GM12878 (cell line): ENCODE data around the gene ZBTB22. TPM values are rescaled to one million over a fixed set of nuclear protein-coding genes. Genes with fewer than 3 reads are reported as not detected.

Experiments
- ASH2L ChIP-seq: fragments of 300-600, 200-600 bp; sonication (generic); IDR thresholded peaks from 2 replicates; pipeline ENCODE4 v1.6.1; 2017; ENCODE audit warnings: low read depth, mild to moderate bottlenecking, borderline replicate concordance
- ATF2 ChIP-seq: IDR thresholded peaks from 2 replicates; pipeline ENCODE4 v1.6.1; 2012; ENCODE audit warnings: low read length, inconsistent platforms
- BACH1 ChIP-seq: fragments of 450-650 bp; IDR thresholded peaks from 2 replicates; pipeline ENCODE4 v1.6.1; 2017; ENCODE audit warnings: mild to moderate bottlenecking, borderline replicate concordance
- BCL11A ChIP-seq: IDR thresholded peaks from 2 replicates; pipeline ENCODE4 v1.6.1; 2011; ENCODE audit warnings: low read depth, low read length
- BCL3 ChIP-seq: IDR thresholded peaks from 2 replicates; pipeline ENCODE4 v1.6.1; 2011; ENCODE audit warnings: borderline replicate concordance, low read depth, mild to moderate bottlenecking, moderate library complexity, low read length; ENCODE audit not compliant: insufficient read depth, poor library complexity, severe bottlenecking
- BMI1 ChIP-seq: fragments of 450-650 bp; IDR thresholded peaks from 2 replicates; pipeline ENCODE4 v1.6.1; 2016; ENCODE audit warnings: mild to moderate bottlenecking, moderate library complexity, borderline replicate concordance
- CEBPB ChIP-seq, 2 experiments: fragments of 150-350 bp in 1 of 2; IDR thresholded peaks; 2 replicates each; pipeline ENCODE4 v1.6.1; 2012 to 2014; ENCODE audit warnings: low read depth in 2 of 2, low read length in 2 of 2, borderline replicate concordance in 1 of 2, inconsistent platforms in 1 of 2
- FOXK2 ChIP-seq: fragments of 450-650 bp; IDR thresholded peaks from 2 replicates; pipeline ENCODE4 v1.6.1; 2017; ENCODE audit warnings: mild to moderate bottlenecking, moderate library complexity
- NFIC ChIP-seq: IDR thresholded peaks from 2 replicates; pipeline ENCODE4 v1.6.1; 2012; ENCODE audit warnings: low read depth, mild to moderate bottlenecking, inconsistent platforms, low read length, moderate library complexity
- NFYB ChIP-seq: IDR thresholded peaks from 2 replicates; pipeline ENCODE4 v1.6.1; 2011; ENCODE audit warnings: low read depth, mild to moderate bottlenecking, low read length, improper control_type of control experiment, moderate library complexity; ENCODE audit not compliant: insufficient read depth
- SIN3A ChIP-seq: IDR thresholded peaks from 2 replicates; pipeline ENCODE4 v1.6.1; 2012; ENCODE audit warnings: low read depth, low read length, improper control_type of control experiment
- SUZ12 ChIP-seq: fragments of 200-600 bp; sonication (generic); IDR thresholded peaks from one replicate; pipeline ENCODE4 v1.6.1; 2018; ENCODE audit warnings: antibody characterized with exemption, mild to moderate bottlenecking; ENCODE audit not compliant: unreplicated experiment
- WRNIP1 ChIP-seq: IDR thresholded peaks from 2 replicates; pipeline ENCODE4 v1.6.1; 2011; ENCODE audit warnings: low read depth, low read length, improper control_type of control experiment, borderline replicate concordance
- ZBTB33 ChIP-seq: fragments of 450-650 bp; IDR thresholded peaks from 2 replicates; pipeline ENCODE4 v1.6.1; 2017; ENCODE audit warnings: mild to moderate bottlenecking
- ZBTB40 ChIP-seq: fragments of 450-650 bp; IDR thresholded peaks from 2 replicates; pipeline ENCODE4 v1.6.1; 2016; ENCODE audit warnings: mild to moderate bottlenecking, moderate library complexity, borderline replicate concordance
- ZNF217 ChIP-seq: fragments of 450-650 bp; IDR thresholded peaks from 2 replicates; pipeline ENCODE4 v1.6.1; 2017; ENCODE audit warnings: antibody characterized with exemption, mild to moderate bottlenecking
- ZSCAN29 ChIP-seq: fragments of 450-650 bp; IDR thresholded peaks from 2 replicates; pipeline ENCODE4 v1.6.1; 2017; ENCODE audit warnings: mild to moderate bottlenecking, moderate library complexity
- polyA plus RNA-seq, 11 experiments: library from polyadenylated mRNA; depleted of rRNA in 4 of 11; unstranded in 6 of 11; stranded (reverse) in 5 of 11; fragments of >200 nt; fragmentation: Nextera tagmentation in 4 of 11; fragmentation: Illumina TruSeq in 1 of 11; extraction: Ambion mirVana in 4 of 11; extraction: Trizol in 1 of 11; gene quantifications; 1 replicate in 1 of 11; 2 replicates in 10 of 11; pipeline versions ENCODE4 v1.2.1 to v1.2.3, GENCODE V29; 2011 to 2016; ENCODE audit warnings: inconsistent platforms in 2 of 11, missing spikeins in 2 of 11, low read depth in 1 of 11
- total RNA-seq, 4 experiments: library from RNA; depleted of rRNA in 3 of 4; stranded (reverse); fragments of >200 nt in 3 of 4; fragmentation: Illumina TruSeq in 1 of 4; extraction: Trizol in 1 of 4; gene quantifications; 2 replicates each; pipeline versions ENCODE4 v1.2.1 to v1.2.3, GENCODE V29; 2013 to 2021

Gene ZBTB22
- total and polyA plus RNA-seq, 10 of the 15 experiments (the other 5 are each of a cell fraction or from before 2014, with no cell fraction given), result 0.11 to 9.9 (median 4.8) TPM

GRCh38 chr6:33344701-33345697, 27.5 kb upstream of the ZBTB22 start (continued):
- TF ChIP-seq ZBTB40 (no peak), BCL3 (no peak), ZNF217 (no peak), BCL11A (no peak), CEBPB (IDR thresholded peaks at IDR 0.05; ENCODE audit: borderline replicate concordance in 1 of 2, low read depth in 2 of 2, low read length in 2 of 2) (no peak), WRNIP1 (0 out of 2 replicates have a peak, but pooled peaks have one; percentile 61), ATF2 (no peak), FOXK2 (no peak), SIN3A (no peak), SUZ12 (no peak), BACH1 (no peak), ZBTB33 (no peak), ZSCAN29 (no peak), NFYB (no peak), ASH2L (no peak), NFIC (no peak), BMI1 (no peak)
